Gastroesophageal sphincter (tissue), 4 donors: Measurements from ENCODE around the gene ANKRD1. TPM values are rescaled to one million over a fixed set of nuclear protein-coding genes. Genes with fewer than 3 reads are reported as not detected.
A peak's percentile ranks its signal among the peaks of the same experiment; 100 is the strongest.

Experiments used
- ATAC-seq: fragments of 150-250 bp; one replicate; pipeline ENCODE4 v1.9.1; 2016; ENCODE audit warnings: mild to moderate bottlenecking, moderate library complexity
- H3K27ac ChIP-seq, 4 donors: fragments of 200-600 bp; sonication (generic) in 3 of 4; 1 replicate in 3 of 4; 2 replicates in 1 of 4; pipeline ENCODE4 v1.5.1; 2016 to 2019
- H3K27me3 ChIP-seq: fragments of 200-600 bp; sonication (generic); one replicate; pipeline ENCODE4 v1.5.1; 2019
- H3K36me3 ChIP-seq, 2 donors: fragments of 200-600 bp; sonication (generic); one replicate each; pipeline ENCODE4 v1.5.1; 2019; ENCODE audit warnings: control low read depth in 1 of 2
- H3K4me1 ChIP-seq, 3 donors: fragments of 200-600 bp; sonication (generic); 1 replicate in 2 of 3; 2 replicates in 1 of 3; pipeline ENCODE4 v1.5.1; 2016 to 2019; ENCODE audit warnings: control low read depth in 2 of 3
- H3K4me3 ChIP-seq, 2 donors: fragments of 200-600 bp; sonication (generic); one replicate each; pipeline ENCODE4 v1.5.1; 2019; ENCODE audit warnings: mild to moderate bottlenecking in 1 of 2, moderate library complexity in 1 of 2
- H3K9me3 ChIP-seq, 3 donors: fragments of 200-600 bp; sonication (generic); one replicate each; pipeline ENCODE4 v1.5.1; 2017 to 2019; ENCODE audit warnings: control low read depth in 2 of 3
- EP300 ChIP-seq: sonication (generic); formaldehyde crosslinking; IDR thresholded peaks from one replicate; pipeline ENCODE4 v1.6.1; 2017; ENCODE audit warnings: antibody characterized with exemption, mild to moderate bottlenecking
- POLR2A ChIP-seq, 2 donors: fragments of 450-650 bp; IDR thresholded peaks; one replicate each; pipeline ENCODE4 v1.6.1; 2017; ENCODE audit warnings: antibody characterized with exemption in 2 of 2, mild to moderate bottlenecking in 2 of 2, moderate library complexity in 1 of 2
- POLR2AphosphoS5 ChIP-seq: sonication (generic); formaldehyde crosslinking; IDR thresholded peaks from one replicate; pipeline ENCODE4 v1.6.1; 2017; ENCODE audit warnings: antibody characterized with exemption
- WGBS, 2 donors: methylation state at CpG; one replicate each; pipeline ENCODE4 v1.1.5; 2018; ENCODE audit warnings: low coverage in 1 of 2; 5-methylcytosine and 5-hydroxymethylcytosine counted together
- small RNA-seq, 4 donors: library from RNA; depleted of rRNA; stranded (forward); fragments of <200 nt; gene quantifications; one replicate each; pipeline ENCODE3, GENCODE V24; 2016
- total RNA-seq, 4 donors: library from RNA; depleted of rRNA; stranded (reverse); fragments of >200 nt; gene quantifications; one replicate each; pipeline ENCODE4 v1.1.0, GENCODE V29; 2016
- TF ChIP-seq, protein P1 (sequence below), 4 experiments: fragments of 200-600 bp in 2 of 4; fragments of 450-650 bp in 2 of 4; sonication (generic) in 1 of 4; IDR thresholded peaks; one replicate each; pipeline ENCODE4 v1.5.1; 2017 to 2019; ENCODE audit warnings: antibody characterized with exemption in 4 of 4, mild to moderate bottlenecking in 2 of 4, moderate library complexity in 2 of 4

ANKRD1 gene
- total RNA-seq, 4 donors from 2014 or later = not detected

DNA sequence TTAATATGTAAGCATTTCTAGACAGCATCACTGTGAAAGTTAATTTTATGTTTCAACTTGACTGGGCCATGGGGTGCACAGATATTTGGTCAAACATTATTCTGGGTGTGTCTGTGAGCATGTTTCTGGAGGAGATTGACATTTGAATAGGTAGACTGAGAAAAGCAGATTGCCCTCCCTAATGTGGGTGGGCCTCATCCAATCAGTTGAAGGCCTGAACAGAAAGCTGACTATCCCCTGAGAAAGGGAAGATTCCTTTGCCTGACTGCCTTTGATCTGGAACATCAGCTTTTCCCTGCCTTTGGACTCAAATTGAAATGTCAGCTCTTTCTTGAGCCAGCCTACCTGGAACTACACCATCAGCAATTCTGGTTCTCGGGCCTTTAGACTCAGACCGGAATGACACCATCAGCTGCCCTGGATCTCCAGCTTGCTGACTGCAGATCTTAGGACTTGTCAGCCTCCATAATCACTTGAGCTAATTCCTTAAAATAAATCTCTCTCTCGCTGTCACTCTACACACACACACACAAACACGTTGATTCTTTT, 54.8 kb downstream of the ANKRD1 start:
- no peak overlapping the region for H3K27ac ChIP-seq
- H3K36me3 ChIP-seq = no peaks in the 10 kb centered on the region
- no peak overlapping the region for H3K4me3 ChIP-seq
- 77 to 86% methylated on average over 3 to 4 of the region's 4 CpGs for WGBS, 2 donors
- peaks cover 0 to 4% (median 0%) of the 10 kb centered on the region in 3 donors for H3K4me1 ChIP-seq
- H3K9me3 ChIP-seq = no peaks in the 10 kb centered on the region
- TF ChIP-seq POLR2A (IDR thresholded peaks at IDR 0.05) (no peak), EP300 (no peak), POLR2AphosphoS5 (no peak)
- TF ChIP-seq, protein P1, sequence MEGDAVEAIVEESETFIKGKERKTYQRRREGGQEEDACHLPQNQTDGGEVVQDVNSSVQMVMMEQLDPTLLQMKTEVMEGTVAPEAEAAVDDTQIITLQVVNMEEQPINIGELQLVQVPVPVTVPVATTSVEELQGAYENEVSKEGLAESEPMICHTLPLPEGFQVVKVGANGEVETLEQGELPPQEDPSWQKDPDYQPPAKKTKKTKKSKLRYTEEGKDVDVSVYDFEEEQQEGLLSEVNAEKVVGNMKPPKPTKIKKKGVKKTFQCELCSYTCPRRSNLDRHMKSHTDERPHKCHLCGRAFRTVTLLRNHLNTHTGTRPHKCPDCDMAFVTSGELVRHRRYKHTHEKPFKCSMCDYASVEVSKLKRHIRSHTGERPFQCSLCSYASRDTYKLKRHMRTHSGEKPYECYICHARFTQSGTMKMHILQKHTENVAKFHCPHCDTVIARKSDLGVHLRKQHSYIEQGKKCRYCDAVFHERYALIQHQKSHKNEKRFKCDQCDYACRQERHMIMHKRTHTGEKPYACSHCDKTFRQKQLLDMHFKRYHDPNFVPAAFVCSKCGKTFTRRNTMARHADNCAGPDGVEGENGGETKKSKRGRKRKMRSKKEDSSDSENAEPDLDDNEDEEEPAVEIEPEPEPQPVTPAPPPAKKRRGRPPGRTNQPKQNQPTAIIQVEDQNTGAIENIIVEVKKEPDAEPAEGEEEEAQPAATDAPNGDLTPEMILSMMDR (IDR thresholded peaks at IDR 0.05) = no peak
- ATAC-seq = no peak
- peaks cover 30% of the 10 kb centered on the region for H3K27me3 ChIP-seq

DNA sequence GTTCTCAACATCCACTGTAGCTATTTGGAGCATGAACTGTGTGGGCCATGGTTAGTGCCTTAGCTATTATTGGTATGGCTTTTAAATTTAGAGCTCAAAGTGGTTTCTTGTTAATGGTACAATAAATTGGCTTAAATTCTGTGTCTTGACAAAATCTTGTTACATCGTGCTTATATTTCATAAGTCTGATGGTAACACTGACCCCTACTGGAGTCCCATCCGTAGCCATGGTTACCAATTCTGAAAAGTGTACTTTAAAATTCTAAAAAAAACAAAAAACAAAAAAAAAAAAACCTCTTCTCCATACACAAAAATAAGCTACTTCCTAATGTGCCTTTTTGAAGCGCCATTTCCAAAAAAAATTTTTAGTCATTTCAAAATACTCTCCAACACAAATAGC, 55.5 kb downstream of the ANKRD1 start:
- TF ChIP-seq, protein P1 (IDR thresholded peaks at IDR 0.05) = peak in 1 of 4 experiments; percentile 10
- no peak for TF ChIP-seq POLR2AphosphoS5
- peaks cover 30% of the 10 kb centered on the region for H3K27me3 ChIP-seq
- no peaks in the 10 kb centered on the region for H3K4me1 ChIP-seq
- no peak for ATAC-seq
- H3K9me3 ChIP-seq = no peaks in the 10 kb centered on the region
- no peak overlapping the region for H3K27ac ChIP-seq
- 33 to 43% methylated on average over 3 of the region's 3 CpGs for WGBS, 2 donors
- no peaks in the 10 kb centered on the region for H3K36me3 ChIP-seq
- no peak overlapping the region for H3K4me3 ChIP-seq

DNA sequence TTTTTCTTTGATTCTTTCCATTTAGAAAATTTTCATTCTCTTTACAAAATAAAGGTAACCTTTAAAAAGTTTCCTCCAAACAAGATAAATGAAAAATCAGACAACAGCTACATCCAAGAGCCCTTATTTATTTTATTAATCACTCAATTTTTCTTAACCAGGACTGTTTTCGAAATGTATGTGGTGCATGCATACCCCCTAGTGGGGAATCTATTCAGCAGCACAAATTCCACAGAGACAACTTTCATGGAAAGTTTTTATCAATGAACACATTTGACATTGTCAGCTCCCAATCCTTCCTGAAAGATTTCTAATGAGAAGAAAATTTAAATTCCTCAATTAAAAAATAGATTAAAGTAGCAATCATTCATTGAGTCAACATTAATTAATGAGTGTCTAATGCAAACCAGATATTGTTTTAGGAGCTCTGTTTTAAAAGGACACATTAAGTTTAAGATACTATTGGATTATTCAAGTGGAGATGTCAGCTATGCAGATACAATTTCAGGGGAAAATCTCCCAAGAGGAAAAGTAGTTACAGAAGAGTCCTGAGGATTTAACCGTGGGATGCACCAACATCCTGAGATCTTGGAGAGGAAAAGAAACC, 57.9 kb downstream of the ANKRD1 start:
- no peak for TF ChIP-seq EP300
- TF ChIP-seq POLR2A (IDR thresholded peaks at IDR 0.05) = no peak
- TF ChIP-seq, protein P1 (IDR thresholded peaks at IDR 0.05) = peak; percentile 22 to 59 (median 46)
- no peak for TF ChIP-seq POLR2AphosphoS5
- ATAC-seq = no peak
- WGBS, 2 donors = 23 to 33% methylated on average over 2 of the region's 2 CpGs
- no peaks in the 10 kb centered on the region for H3K9me3 ChIP-seq
- peaks cover 30% of the 10 kb centered on the region for H3K27me3 ChIP-seq
- H3K4me3 ChIP-seq = no peak overlapping the region
- no peaks in the 10 kb centered on the region for H3K36me3 ChIP-seq
- peaks cover 0 to 8% (median 0%) of the 10 kb centered on the region in 3 donors for H3K4me1 ChIP-seq
- no peak overlapping the region for H3K27ac ChIP-seq

Small RNAs within 50 kb of the gene (small RNA-seq; reads per million reads assigned to genes)
- 0 reads per million in 4 donors for gene RF00019
- gene RNU6-740P = 0 reads per million in 4 donors

Other genes with a start within 250 kb of the ANKRD1 start
- 1 to 10 TPM in 1 of 4 donors, under 1 TPM in 3; 0.19 to 7.9 (median 0.41) TPM for gene HTR7, start 63.0 kb downstream of the ANKRD1 start, total RNA-seq
- 10 to 100 TPM; 25.0 to 44.2 (median 30.8) TPM for gene RPP30, start 49.1 kb downstream of the ANKRD1 start, total RNA-seq